Neuron (in vitro differentiated cells): ENCODE measurements around the gene MRPL58.
A peak's percentile ranks its signal among the peaks of the same experiment; 100 is the strongest.
"Not testable (repeated sequence)": the region's sequence is repeated elsewhere in the genome, so short reads cannot be mapped to it uniquely, and the experiment has no call there.

Source experiments
- H2AFZ ChIP-seq: one replicate; pipeline ENCODE4 v1.6.1; 2013; ENCODE audit warnings: low read depth, mild to moderate bottlenecking, inconsistent platforms, low read length, moderate library complexity
- H3K27me3 ChIP-seq: one replicate; pipeline ENCODE4 v1.6.1; 2013; ENCODE audit warnings: low read length; ENCODE audit not compliant: insufficient read depth
- H3K36me3 ChIP-seq: one replicate; pipeline ENCODE4 v1.6.1; 2013; ENCODE audit warnings: low read length; ENCODE audit not compliant: insufficient read depth
- H3K4me1 ChIP-seq: one replicate; pipeline ENCODE4 v1.6.1; 2013; ENCODE audit warnings: low read length; ENCODE audit not compliant: insufficient read depth
- H3K4me3 ChIP-seq: 2 replicates; pipeline ENCODE4 v1.5.1; 2013; ENCODE audit warnings: mild to moderate bottlenecking, low read length, moderate library complexity
- H3K9me3 ChIP-seq: one replicate; pipeline ENCODE4 v1.6.1; 2013; ENCODE audit warnings: low read length

Gene MRPL58

GRCh38 chr17:75012346-75013091, at the start of gene MRPL58:
Gene MRPL58, plus strand, starts transcription at chr17:75012670. Its CDS starts 17 bp downstream, at chr17:75012687.
- Histone ChIP-seq H3K4me3 (peak within 1 kb of the TSS; percentile 63), H3K36me3 (peaks cover 8% of the 10 kb centered on the region), H3K9me3 (no peaks in the 10 kb centered on the region), H2AFZ (peak within 1 kb of the TSS; percentile 91), H3K4me1 (peaks cover 26% of the 10 kb centered on the region), H3K27me3 (no peaks in the 10 kb centered on the region)

DNA sequence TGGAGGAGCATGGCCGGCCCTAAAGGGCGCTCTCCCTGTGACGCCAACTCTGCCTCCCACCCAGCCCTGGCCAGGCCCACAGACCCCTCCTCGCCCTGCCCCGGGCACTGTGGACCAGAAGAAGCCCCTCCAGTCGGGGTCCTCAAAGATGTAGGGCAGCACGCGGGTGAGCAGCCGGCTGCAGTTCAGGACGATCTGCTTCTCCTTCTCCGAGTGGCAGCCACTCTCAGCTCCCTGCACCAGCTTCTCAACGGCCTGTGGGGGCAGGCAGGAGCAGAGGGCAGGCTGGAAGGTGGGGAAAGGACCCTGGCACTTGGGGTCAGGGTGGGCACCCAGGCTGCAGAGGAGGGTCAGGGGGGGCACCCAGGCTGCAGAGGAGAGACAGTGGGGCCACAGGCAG, 48.8 kb upstream of the MRPL58 start:
- Histone ChIP-seq H2AFZ (no peak overlapping the region), H3K4me1 (no peaks in the 10 kb centered on the region), H3K9me3 (no peaks in the 10 kb centered on the region), H3K27me3 (peaks cover 20% of the 10 kb centered on the region), H3K4me3 (no peak overlapping the region), H3K36me3 (no peaks in the 10 kb centered on the region)

DNA sequence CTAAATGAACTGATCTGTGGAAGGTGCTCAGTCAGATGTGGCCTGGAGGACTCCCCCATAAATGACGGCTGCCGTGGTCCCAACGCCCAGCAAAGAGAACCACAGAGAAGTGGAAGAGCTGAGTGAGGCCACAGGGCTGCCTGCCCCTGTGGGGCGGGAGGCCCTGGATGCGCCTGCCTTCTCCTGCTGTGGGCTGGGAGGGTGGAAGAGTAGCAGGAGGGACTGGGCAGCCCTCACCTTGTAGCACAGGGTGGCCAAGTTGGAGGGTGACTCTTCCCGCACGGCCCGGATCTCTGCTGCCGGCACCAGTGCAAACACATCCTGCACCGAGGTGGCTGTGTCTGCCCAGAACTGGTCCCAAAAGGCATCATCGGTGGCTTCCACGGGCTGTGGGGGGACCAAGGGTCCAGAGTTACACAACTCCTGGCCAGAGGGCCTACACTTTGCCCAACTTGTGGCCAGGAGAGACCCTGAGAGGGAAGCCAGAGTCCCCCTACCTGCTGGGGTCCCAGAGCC, 48.2 kb upstream of the MRPL58 start:
- Histone ChIP-seq H3K36me3 (no peaks in the 10 kb centered on the region), H3K4me3 (no peak overlapping the region), H3K27me3 (peaks cover 14% of the 10 kb centered on the region)

GRCh38 chr17:74964988-74965622, 47.4 kb upstream of the MRPL58 start:
- no peak overlapping the region for H2AFZ ChIP-seq
- no peaks in the 10 kb centered on the region for H3K36me3 ChIP-seq
- no peak overlapping the region for H3K4me3 ChIP-seq
- H3K4me1 ChIP-seq = no peaks in the 10 kb centered on the region
- H3K9me3 ChIP-seq = no peaks in the 10 kb centered on the region
- peaks cover 8% of the 10 kb centered on the region for H3K27me3 ChIP-seq

More for the DNA sequence above, 48.2 kb upstream of the MRPL58 start:
- H2AFZ ChIP-seq = no peak overlapping the region
- no peaks in the 10 kb centered on the region for H3K9me3 ChIP-seq
- H3K4me1 ChIP-seq = no peaks in the 10 kb centered on the region

DNA sequence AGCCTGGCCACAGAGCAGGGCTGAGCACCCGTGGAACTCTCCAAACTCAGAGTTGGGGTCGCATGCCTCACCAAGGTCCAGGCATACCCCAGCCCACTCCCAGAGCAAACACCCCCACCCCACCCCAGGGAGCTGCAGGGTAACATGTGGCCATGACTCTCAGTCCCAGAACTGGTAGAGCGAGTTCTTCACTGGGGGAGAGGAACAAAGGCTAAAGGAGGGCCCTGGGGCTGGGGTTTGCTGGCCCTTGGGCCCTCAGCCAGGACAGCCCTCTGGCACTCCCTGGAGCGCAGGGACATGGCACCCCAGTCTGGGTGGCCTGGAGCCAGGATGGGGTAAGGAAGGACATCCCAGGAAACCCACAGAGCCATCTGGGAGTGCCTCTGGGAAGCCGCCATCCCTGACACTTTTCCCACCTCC, 44.1 kb upstream of the MRPL58 start:
- H3K4me3 ChIP-seq = no peak overlapping the region
- peaks cover 31% of the 10 kb centered on the region for H3K27me3 ChIP-seq
- no peaks in the 10 kb centered on the region for H3K36me3 ChIP-seq
- peaks cover 8% of the 10 kb centered on the region for H3K4me1 ChIP-seq
- no peak overlapping the region for H2AFZ ChIP-seq
- no peaks in the 10 kb centered on the region for H3K9me3 ChIP-seq

DNA sequence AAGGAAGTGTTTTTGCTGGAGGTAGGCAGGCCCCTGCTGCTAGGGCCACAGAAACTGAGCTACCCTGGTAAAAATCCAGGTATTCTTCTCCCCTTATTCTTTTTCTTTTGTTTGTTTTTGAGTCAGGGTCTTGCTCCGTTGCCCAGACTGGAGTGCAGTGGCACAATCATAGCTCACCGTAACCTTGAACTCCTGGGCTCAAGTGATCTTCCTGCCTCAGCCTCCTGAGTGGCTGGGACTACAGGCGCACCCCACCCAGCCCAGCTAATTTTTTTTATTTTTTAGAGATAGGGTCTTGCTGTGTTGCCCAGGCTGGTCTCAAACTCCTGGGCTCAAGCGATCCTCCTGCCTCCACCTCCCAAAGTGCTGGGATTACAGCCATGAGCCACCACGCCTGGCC, 43.0 kb upstream of the MRPL58 start:
- not testable (repeated sequence) for H2AFZ ChIP-seq, H3K9me3 ChIP-seq, H3K4me3 ChIP-seq, H3K36me3 ChIP-seq, H3K4me1 ChIP-seq
- H3K27me3 ChIP-seq = peaks cover 37% of the 10 kb centered on the region

DNA sequence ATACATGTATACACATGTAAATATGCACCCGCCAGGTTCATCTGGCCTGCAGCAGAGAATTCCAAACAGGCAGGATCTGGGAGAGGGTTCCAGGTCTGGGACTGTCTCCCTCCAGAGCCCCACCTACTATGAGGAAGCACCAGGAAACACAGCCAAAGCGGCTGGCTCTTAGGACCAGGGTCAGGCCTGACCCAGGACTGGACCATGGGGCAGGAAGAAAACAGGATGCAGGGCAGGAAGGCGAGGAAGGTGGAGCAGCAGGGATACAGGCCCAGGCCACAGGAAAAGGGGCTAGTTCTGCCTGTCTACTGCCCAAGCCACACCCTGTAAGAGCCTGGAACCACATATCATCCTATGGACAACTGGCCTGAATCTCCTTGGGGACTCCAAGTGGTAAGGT, 42.1 kb upstream of the MRPL58 start:
- peaks cover 35% of the 10 kb centered on the region for H3K27me3 ChIP-seq
- H3K9me3 ChIP-seq = no peaks in the 10 kb centered on the region
- H3K4me1 ChIP-seq = peaks cover 8% of the 10 kb centered on the region
- H3K36me3 ChIP-seq = no peaks in the 10 kb centered on the region
- no peak overlapping the region for H2AFZ ChIP-seq
- no peak overlapping the region for H3K4me3 ChIP-seq

GRCh38 chr17:74971069-74971841, 41.2 kb upstream of the MRPL58 start:
- peaks cover 35% of the 10 kb centered on the region for H3K27me3 ChIP-seq
- H3K36me3 ChIP-seq = no peaks in the 10 kb centered on the region
- peaks cover 8% of the 10 kb centered on the region for H3K4me1 ChIP-seq
- H3K9me3 ChIP-seq = no peaks in the 10 kb centered on the region
- no peak overlapping the region for H2AFZ ChIP-seq
- H3K4me3 ChIP-seq = peak overlapping the region; percentile 57

DNA sequence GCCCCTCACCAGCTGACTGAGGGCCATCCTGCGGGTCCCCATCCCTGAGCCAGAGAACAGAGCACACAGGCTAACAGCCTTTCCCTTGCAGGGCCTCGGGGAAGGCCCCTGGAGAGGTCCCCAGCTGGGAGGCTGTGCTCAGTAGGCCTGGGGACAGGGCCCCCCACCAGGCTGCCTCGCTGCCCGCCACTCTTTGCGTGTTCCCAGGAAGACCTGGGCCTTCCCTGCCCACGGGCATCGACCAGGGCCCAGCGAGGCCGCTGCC, 40.7 kb upstream of the MRPL58 start:
- Histone ChIP-seq H3K4me1 (peaks cover 8% of the 10 kb centered on the region), H3K9me3 (no peaks in the 10 kb centered on the region), H3K36me3 (no peaks in the 10 kb centered on the region), H3K27me3 (peaks cover 35% of the 10 kb centered on the region), H2AFZ (no peak overlapping the region), H3K4me3 (peak overlapping the region; percentile 57)

DNA sequence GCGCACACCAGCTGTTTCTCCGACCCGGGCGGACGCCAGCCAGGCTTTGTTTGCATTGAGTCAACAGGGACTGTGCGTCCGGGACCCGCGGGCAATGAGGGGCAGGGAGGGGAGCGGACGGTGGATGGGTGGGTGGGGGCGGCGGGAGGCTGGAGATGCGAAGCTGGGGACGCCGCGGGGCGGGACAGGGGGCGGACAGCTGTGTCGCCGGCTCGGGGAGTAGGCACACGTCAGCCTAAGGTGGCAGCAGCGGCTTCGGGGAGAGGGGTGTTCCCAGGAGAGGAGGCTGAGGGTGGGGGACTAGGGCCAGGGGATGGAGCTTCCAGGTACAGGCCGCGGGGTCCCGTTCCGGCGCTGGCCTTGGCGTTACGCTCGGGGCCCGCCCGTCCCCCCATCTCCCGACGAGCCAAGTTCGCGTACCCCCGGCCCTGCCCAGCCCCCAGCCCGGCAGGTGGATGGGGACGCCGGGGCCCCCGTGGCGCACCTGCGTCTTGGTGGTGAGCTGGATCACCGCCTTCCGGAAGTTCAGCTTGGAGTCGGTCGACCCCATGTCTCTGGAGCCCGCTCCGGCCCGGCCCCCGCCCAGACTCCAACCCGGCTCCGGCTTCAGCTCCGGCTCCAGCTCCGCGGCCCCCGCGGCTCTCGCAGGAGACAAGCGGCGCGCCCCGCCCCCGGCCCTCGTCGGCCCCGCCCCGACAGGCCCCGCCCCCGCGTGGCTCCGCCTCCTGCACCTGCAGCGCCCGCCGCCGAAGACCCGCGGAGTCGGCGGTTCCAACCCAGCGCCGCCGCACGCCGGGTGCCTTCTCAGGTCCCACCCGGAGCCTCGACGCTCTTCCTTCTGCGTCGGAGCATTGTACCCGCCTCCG, 40.1 kb upstream of the MRPL58 start, which contains the start of gene HID1:
Gene HID1 (minus strand): TSS at position 653 of the 866 bp plus-strand sequence. CDS start 103 bp downstream, at position 550.
- Histone ChIP-seq H3K36me3 (no peaks in the 10 kb centered on the region), H3K4me1 (peaks cover 8% of the 10 kb centered on the region), H2AFZ (no peak within 1 kb of the TSS), H3K27me3 (peaks cover 35% of the 10 kb centered on the region), H3K4me3 (peak within 1 kb of the TSS; percentile 57), H3K9me3 (no peaks in the 10 kb centered on the region)

- H3K27me3 ChIP-seq = peaks cover 35% of the 10 kb centered on the region
- no peaks in the 10 kb centered on the region for H3K9me3 ChIP-seq
- H3K4me1 ChIP-seq = peaks cover 8% of the 10 kb centered on the region
- H2AFZ ChIP-seq = no peak overlapping the region
- no peaks in the 10 kb centered on the region for H3K36me3 ChIP-seq
- H3K4me3 ChIP-seq = peak overlapping the region; percentile 57
Observed at GRCh38 chr17:74972973-74973328, 39.5 kb upstream of the MRPL58 start.

DNA sequence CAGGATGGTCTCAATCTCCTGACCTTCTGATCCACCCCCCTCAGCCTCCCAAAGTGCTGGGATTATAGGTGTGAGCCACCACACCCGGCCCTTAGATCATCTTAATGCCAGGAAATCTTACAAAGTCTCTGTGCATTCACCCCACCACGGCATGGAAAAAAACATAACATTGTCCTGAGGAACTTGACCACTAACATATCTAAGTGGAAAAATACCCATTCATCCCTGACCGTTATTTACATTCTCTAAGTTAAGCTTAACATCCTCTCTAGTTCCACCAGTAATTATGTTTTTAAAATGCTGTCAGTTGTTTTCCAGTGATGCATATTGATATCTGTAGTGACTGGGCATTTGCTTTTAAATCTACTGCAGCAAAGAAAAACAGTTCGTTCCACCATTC, 36.5 kb upstream of the MRPL58 start:
- H3K27me3 ChIP-seq = peaks cover 26% of the 10 kb centered on the region
- H3K36me3 ChIP-seq = no peaks in the 10 kb centered on the region
- no peak overlapping the region for H3K4me3 ChIP-seq
- peaks cover 8% of the 10 kb centered on the region for H3K4me1 ChIP-seq
- H2AFZ ChIP-seq = no peak overlapping the region
- H3K9me3 ChIP-seq = no peaks in the 10 kb centered on the region
